ENCODE data around the gene SATB2. TPM values are rescaled to one million over a fixed set of nuclear protein-coding genes. Genes with fewer than 3 reads are reported as not detected.
A peak's percentile ranks its signal among the peaks of the same experiment; 100 is the strongest.

Gene SATB2
- total RNA-seq, 4 donors from 2014 or later = 2.2 to 6.6 (median 5.0) TPM

GRCh38 chr2:199470361-199470671 lies 12.6 kb upstream of the SATB2 start:
- intact Hi-C loops (cut with DNase I) = loop anchor here (5.0 kb wide), 1 partner anchor 38 kb away; no protein-coding TSS in a partner anchor
- H3K27me3 ChIP-seq = peaks cover 0 to 100% (median 72%) of the 10 kb centered on the region in 4 donors
- no peaks in the 10 kb centered on the region for H3K9me3 ChIP-seq
- no peak overlapping the region for H3K4me3 ChIP-seq
- H3K4me1 ChIP-seq = peaks cover 31 to 41% (median 33%) of the 10 kb centered on the region in 4 donors
- DNase-seq (ENCODE audit: extremely low spot score) = no peak
- no peak overlapping the region for H3K27ac ChIP-seq (replicated peaks in 1 of 4)
- TF ChIP-seq, protein P1, sequence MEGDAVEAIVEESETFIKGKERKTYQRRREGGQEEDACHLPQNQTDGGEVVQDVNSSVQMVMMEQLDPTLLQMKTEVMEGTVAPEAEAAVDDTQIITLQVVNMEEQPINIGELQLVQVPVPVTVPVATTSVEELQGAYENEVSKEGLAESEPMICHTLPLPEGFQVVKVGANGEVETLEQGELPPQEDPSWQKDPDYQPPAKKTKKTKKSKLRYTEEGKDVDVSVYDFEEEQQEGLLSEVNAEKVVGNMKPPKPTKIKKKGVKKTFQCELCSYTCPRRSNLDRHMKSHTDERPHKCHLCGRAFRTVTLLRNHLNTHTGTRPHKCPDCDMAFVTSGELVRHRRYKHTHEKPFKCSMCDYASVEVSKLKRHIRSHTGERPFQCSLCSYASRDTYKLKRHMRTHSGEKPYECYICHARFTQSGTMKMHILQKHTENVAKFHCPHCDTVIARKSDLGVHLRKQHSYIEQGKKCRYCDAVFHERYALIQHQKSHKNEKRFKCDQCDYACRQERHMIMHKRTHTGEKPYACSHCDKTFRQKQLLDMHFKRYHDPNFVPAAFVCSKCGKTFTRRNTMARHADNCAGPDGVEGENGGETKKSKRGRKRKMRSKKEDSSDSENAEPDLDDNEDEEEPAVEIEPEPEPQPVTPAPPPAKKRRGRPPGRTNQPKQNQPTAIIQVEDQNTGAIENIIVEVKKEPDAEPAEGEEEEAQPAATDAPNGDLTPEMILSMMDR (IDR thresholded peaks at IDR 0.05) = no peak
- no peak for TF ChIP-seq EP300 (IDR thresholded peaks at IDR 0.05)
- TF ChIP-seq POLR2A (IDR thresholded peaks at IDR 0.05; ENCODE audit: low read depth) = no peak
- no peak for TF ChIP-seq POLR2AphosphoS5 (IDR thresholded peaks at IDR 0.05)
- H3K36me3 ChIP-seq = no peaks in the 10 kb centered on the region
- WGBS = 0% methylated on average over 5 of the region's 11 CpGs

DNA sequence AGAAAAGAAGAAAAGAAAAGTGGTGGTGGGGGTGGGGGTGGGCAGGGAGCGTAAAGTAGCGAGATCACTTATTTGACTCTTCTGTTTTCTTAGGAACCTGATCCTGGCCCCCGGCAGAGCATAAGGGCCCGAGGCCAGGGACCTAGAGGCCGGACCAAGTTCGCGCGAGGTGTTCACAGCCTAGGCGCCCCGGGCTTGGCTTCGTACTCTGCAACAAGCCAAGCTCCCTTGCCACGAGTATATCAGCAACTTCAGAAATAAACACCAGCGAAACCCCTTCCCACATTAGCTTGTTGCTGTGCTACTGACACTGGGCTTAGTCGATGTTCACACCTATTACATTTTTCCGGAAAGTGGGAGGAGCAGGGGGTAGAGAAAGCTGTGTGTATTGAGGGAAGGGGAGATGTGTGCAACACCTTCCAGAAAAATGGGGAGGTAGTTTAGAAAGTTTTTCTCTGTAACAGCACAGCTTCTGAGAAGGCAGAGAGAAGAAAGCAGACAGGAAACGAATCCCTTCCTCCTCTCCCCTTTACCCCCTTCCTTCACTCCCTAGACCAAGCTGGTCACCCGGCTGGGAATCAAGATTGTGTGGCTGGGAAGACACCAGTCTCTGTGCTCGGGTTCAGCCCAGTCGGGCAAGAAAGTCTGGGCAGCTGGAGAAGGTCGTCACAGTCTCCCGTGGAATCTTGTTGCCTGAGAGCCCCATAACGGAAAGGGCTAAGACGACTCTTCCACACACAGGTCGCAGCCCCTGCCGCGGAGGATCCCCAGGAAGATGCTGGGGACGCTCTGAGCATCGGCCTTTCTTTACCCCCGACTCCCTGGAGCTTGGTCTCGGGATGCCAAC lies 12.0 kb upstream of the SATB2 start:
- peak overlapping the region in 2 of 4 donors; percentile 12 to 26 for H3K4me3 ChIP-seq
- H3K36me3 ChIP-seq = no peaks in the 10 kb centered on the region
- no peak overlapping the region for H3K27ac ChIP-seq (replicated peaks in 1 of 4)
- WGBS = 17% methylated on average over 23 of the region's 30 CpGs
- peaks cover 31 to 44% (median 36%) of the 10 kb centered on the region in 4 donors for H3K4me1 ChIP-seq
- intact Hi-C loops (cut with DNase I) = loop anchor here (5.0 to 10.0 kb wide), 2 partner anchors 37 to 1685 kb away; partner anchors contain the start of gene BOLL
- TF ChIP-seq, protein P1 (IDR thresholded peaks at IDR 0.05) = no peak
- TF ChIP-seq POLR2AphosphoS5 (IDR thresholded peaks at IDR 0.05) (no peak), POLR2A (IDR thresholded peaks at IDR 0.05; ENCODE audit: low read depth) (no peak), EP300 (IDR thresholded peaks at IDR 0.05) (no peak)
- no peaks in the 10 kb centered on the region for H3K9me3 ChIP-seq
- peaks cover under 1 to 100% (median 78%) of the 10 kb centered on the region in 4 donors for H3K27me3 ChIP-seq
- peak; percentile 90 for DNase-seq (ENCODE audit: extremely low spot score)

- intact Hi-C loops (cut with DNase I) = loop anchor here (10.0 kb wide), 1 partner anchor 1684 kb away; the partner anchor contains the start of gene BOLL
- peaks cover 7 to 100% (median 87%) of the 10 kb centered on the region in 4 donors for H3K27me3 ChIP-seq
- DNase-seq (ENCODE audit: extremely low spot score) = no peak
- 15% methylated on average over 52 of the region's 55 CpGs for WGBS
- H3K27ac ChIP-seq (replicated peaks in 1 of 4) = no peak overlapping the region
- peaks cover 38 to 53% (median 45%) of the 10 kb centered on the region in 4 donors for H3K4me1 ChIP-seq
- no peaks in the 10 kb centered on the region for H3K9me3 ChIP-seq
- peak overlapping the region in 3 of 4 donors; percentile 12 to 28 (median 26) for H3K4me3 ChIP-seq
- TF ChIP-seq, protein P1 (IDR thresholded peaks at IDR 0.05) = no peak
- TF ChIP-seq EP300 (IDR thresholded peaks at IDR 0.05) (no peak), POLR2AphosphoS5 (IDR thresholded peaks at IDR 0.05) (no peak), POLR2A (IDR thresholded peaks at IDR 0.05; ENCODE audit: low read depth) (no peak)
- no peaks in the 10 kb centered on the region for H3K36me3 ChIP-seq
Measured at GRCh38 chr2:199468561-199469513, 11.1 kb upstream of the SATB2 start.

DNA sequence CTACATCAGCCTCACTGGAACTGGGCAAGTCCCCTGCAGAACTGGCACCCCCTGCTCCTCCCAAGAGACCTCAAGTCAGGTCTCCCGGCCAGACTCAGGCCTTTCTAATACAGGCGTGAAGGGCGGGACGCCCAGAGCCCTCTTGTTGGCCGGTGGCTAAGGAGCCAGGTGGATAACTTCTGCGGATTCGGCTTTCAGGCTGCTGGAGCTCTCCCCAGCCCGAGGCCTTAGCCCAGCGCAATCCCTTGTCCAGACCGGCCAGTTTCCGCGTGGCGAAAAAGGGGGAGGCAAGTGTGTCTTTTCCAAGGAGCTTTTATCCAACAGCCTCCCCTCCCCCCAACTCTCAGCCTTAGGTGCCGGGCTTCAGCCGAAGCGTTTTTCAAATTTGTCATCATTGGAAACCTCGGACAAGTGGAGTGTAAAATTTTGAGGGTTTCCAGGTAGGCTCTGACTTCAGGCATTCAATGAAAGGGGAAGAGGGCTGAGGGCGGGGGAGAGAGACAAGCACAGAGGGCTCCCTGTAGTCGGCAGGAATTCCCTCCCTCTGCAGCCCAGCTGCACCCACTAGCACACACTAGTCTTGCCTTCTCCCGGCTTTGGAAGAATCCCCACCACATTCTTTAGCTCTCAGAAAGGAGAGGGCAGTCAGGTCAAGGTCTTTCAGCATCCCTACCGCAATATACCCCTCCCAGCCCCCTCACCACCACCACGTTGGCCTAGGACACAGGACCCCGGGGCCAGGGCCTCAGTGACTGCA lies 9.5 kb upstream of the SATB2 start:
- 35% methylated on average over 12 of the region's 23 CpGs for WGBS
- Histone ChIP-seq H3K4me1 (peaks cover 52 to 69% (median 59%) of the 10 kb centered on the region in 4 donors), H3K4me3 (no peak overlapping the region), H3K27ac (replicated peaks in 1 of 4) (no peak overlapping the region), H3K27me3 (peaks cover 7 to 100% (median 98%) of the 10 kb centered on the region in 4 donors), H3K9me3 (no peaks in the 10 kb centered on the region), H3K36me3 (no peaks in the 10 kb centered on the region)
- TF ChIP-seq EP300 (IDR thresholded peaks at IDR 0.05) (no peak), POLR2A (IDR thresholded peaks at IDR 0.05; ENCODE audit: low read depth) (no peak), POLR2AphosphoS5 (IDR thresholded peaks at IDR 0.05) (no peak)
- TF ChIP-seq, protein P1 (IDR thresholded peaks at IDR 0.05) = no peak
- no peak for DNase-seq (ENCODE audit: extremely low spot score)
- intact Hi-C loops (cut with DNase I) = loop anchor here (10.0 kb wide), 1 partner anchor 1682 kb away; the partner anchor contains the start of gene BOLL

All from esophagus muscularis mucosa (tissue), 4 donors.